SIG-M5 treated with dmso at 0.1 percent for 504 hours (cell line): Measurements from ENCODE around the gene CTCF.

Experiments used
- DNase-seq: peaks from one replicate; lab custom pipeline; 2025; ENCODE audit not compliant: unreplicated experiment; lab: John Stamatoyannopoulos, UW

The CTCF gene

DNA sequence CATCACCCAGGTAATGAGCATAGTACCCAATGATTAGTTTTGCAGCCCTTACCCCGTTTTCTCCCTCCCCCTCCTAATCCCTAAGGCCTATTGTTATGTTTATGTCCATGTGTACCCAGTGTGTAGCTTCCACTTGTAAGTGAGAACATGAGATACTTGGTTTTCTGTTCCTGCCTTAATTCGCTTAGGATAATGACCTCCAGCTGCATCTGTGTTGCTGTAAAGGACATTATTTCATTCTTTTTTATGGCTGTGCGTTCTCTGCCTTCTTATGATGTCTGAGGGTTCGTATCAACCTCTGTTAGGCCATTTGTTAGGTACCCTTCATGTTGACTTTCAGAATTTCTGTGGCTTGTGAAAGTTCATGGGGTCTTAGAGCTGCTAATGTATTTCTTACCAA lies 31.0 kb downstream of the CTCF start:
- DNase-seq, result no peak

GRCh38 chr16:67593701-67594100 lies 31.4 kb downstream of the CTCF start:
- no peak for DNase-seq

- DNase-seq, result no peak
Measured at GRCh38 chr16:67594256-67594915, 32.1 kb downstream of the CTCF start.

GRCh38 chr16:67594956-67595355 lies 32.6 kb downstream of the CTCF start:
- no peak for DNase-seq

GRCh38 chr16:67598527-67598926 lies 36.2 kb downstream of the CTCF start:
- no peak for DNase-seq

DNA sequence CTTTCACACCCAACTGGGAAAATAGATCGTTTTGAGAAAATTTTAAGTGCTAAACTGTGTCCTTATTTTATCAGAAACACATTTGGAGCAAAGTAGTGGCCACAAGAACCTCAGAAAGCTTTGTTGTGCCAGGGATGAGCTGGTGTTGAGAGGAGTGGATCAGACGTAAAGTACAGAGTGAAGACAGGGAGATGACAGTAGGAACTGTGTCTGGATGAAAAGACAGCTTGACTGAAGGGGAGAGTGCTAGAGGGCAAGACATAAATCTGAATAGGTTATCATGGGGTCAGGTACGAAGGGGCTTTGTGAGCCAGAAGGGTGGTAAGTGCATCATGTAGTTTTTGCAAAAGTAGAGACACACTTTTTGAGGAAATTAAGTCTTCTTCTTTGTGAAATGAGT lies 43.3 kb downstream of the CTCF start:
- DNase-seq, result no peak

GRCh38 chr16:67606632-67607031 lies 44.3 kb downstream of the CTCF start:
- DNase-seq, result no peak

DNA sequence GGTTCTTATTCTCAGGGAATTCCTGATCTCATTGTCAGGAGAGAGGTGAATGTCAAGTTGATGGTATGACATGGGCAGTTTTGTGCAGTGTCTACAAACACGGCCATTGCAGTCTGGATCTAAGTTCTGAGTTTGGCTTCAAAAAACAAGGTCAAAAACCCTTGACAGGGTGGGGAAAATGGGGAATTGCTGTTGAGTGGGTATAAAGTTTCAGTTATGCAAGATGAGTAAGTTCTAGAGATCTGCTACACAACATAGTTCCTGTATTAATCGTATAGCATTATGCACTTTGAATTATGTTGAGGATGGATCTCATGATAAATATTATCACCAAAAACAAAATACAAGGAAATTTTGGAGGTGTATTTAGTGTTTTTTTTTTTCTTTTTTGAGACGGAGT lies 46.0 kb downstream of the CTCF start:
- DNase-seq, result no peak

GRCh38 chr16:67613808-67614207 lies 51.5 kb downstream of the CTCF start:
- DNase-seq, result no peak

DNA sequence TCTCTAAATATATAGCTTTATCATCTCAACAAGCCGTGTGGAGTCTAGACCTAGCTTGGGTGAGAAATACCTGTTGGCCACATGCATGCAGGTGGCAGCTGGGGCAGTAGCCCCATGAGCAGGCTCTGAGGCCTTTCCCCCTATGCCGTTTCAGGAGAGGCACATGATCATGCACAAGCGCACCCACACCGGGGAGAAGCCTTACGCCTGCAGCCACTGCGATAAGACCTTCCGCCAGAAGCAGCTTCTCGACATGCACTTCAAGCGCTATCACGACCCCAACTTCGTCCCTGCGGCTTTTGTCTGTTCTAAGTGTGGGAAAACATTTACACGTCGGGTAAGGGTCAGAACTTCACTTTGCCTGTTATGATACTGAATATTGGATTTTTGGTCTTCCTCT lies 65.9 kb downstream of the CTCF start:
- DNase-seq, result no peak

GRCh38 chr16:67632415-67633172 lies 70.3 kb downstream of the CTCF start:
- DNase-seq, result no peak

GRCh38 chr16:67636713-67637112 lies 74.4 kb downstream of the CTCF start:
- DNase-seq, result no peak

GRCh38 chr16:67637625-67638024 lies 75.3 kb downstream of the CTCF start:
- no peak for DNase-seq

DNA sequence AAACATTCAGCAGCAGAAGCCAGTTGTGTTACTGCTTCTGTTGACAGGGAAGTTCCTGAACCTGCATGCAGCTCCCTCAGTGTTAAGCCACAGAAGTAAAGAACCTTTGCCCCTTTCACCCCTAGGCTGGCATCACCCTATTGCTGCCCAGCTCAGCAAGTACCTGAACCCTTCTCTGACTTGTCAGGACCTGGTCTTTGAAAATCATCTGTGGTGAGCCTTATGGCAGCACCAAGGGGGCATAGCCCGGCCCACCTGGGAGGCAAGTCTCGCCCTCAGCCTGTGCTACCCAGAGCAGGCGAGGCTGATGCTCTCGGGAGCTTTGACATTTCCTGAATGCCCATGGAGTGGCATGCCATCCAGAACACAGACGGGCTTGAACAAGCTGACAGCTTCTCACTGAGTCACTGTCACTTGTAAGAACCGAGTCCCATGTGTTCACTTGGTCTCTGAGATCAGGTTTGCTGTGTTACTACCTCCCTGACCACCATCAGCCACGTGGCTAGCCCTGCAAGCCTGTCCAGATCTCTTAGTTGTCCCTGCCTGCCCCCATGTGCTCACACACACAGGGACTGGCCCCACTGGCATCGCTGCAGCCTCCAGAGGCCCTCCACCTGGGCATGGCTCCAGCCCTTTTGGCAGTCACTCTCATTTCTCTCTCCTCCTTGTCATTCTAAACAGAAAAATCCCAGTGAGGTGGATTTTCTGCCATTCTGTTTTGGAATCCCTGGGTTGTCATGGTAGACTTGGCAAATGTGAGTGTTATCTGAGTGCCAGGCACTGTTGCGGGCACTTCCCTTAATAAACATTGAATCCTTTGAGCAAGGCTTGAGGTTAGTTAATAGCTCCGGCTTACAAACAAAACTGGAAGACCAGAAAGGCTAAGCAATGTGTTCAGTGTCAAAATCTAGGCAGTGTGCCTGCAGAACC lies 79.7 kb downstream of the CTCF start:
- DNase-seq, result no peak

- no peak for DNase-seq
Measured at GRCh38 chr16:67644038-67644437, 81.7 kb downstream of the CTCF start.

GRCh38 chr16:67645397-67646121 lies 83.2 kb downstream of the CTCF start:
- no peak for DNase-seq

DNA sequence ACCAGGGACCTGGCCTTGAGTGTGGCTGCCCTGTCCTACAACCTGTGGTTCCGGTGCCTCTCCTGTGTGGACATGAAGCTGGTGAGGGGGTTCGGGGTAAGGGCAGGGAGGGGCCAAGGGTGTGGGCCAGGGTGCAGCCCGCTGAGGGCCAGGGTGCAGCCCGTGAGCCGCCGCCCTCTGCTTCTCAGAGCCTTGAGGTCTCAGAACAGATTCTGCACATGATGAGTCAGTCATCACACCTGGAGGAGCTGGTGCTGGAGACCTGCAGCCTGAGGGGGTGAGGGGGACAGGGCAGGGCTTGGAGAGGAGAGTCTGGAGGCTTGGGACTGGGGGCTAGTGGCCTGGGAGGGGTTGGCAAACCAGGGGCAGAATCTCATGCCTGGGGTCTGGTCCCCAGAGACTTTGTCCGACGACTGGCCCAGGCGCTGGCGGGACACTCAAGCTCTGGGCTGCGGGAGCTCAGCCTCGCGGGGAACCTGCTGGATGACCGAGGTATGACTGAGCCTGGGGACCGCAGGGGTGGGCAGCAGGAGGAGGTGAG lies 84.9 kb downstream of the CTCF start:
- no peak for DNase-seq

DNA sequence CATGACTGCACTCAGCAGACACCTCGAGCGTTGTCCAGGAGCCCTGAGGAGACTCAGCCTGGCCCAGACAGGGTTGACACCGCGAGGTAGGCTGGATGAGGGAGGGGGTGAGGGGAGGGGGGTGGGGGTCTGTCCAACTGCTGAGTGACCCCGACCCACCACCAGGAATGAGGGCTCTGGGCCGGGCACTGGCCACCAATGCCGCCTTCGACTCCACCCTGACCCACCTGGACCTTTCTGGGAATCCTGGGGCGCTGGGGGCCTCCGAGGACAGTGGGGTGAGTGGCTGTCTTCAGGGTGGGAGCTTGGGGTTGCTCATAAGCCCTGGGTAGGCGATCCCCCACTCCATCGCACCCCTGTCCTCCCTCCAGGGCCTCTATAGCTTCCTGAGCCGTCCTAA lies 85.4 kb downstream of the CTCF start:
- DNase-seq, result no peak

DNA sequence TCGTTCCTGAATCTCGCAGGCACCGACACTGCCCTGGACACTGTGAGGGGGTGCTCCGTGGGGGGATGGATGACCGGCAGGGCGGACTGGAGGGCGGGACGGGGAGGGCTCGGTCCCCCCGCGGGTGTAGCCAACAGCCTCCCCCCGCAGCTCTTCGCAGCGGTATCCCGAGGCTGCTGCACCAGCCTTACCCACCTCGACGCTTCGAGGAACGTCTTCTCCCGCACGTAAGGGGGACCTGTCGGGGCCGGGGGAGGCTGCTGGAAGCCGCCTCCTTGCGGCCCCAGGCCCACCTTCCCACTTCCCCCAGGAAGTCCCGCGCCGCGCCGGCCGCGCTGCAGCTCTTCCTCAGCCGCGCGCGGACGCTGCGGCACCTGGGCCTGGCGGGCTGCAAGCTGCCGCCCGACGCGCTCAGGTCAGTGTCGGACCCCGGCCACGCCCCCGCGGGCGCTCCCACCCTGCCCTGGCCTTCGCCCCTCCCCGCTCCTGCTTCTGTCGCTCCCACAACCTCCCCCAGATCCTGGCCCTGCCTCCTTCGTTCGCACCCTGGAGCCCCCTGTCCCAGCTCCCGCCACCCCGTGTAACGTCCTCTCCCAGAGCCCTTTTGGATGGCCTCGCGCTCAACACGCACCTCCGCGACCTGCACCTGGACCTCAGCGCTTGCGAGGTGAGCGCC lies 85.9 kb downstream of the CTCF start:
- no peak for DNase-seq

GRCh38 chr16:67648764-67649407 lies 86.6 kb downstream of the CTCF start:
- DNase-seq, result no peak
